GM13977 (cell line): ENCODE results near the gene OSBPL2.

Experiments
- DNase-seq: peaks from one replicate; pipeline ENCODE4 v3.0.0; 2012; ENCODE audit warnings: low spot score
- in situ Hi-C: fragments of 300-500 bp; cut with MboI; formaldehyde crosslinking; loops from one replicate; pipeline ENCODE4 v1.12.0; 2022; ENCODE audit warnings: low sequenced_read_pairs, low pct_unique_long_range_greater_than_20kb, mixed read lengths, inconsistent platforms; ENCODE audit not compliant: unreplicated experiment
- TF ChIP-seq, protein P1 (sequence below): IDR thresholded peaks from 2 replicates; pipeline ENCODE4 v1.5.1; 2012; ENCODE audit warnings: mild to moderate bottlenecking, control low read depth; ENCODE audit not compliant: insufficient read depth; ENCODE audit errors: extremely low read depth, missing control alignments

The OSBPL2 gene

DNA sequence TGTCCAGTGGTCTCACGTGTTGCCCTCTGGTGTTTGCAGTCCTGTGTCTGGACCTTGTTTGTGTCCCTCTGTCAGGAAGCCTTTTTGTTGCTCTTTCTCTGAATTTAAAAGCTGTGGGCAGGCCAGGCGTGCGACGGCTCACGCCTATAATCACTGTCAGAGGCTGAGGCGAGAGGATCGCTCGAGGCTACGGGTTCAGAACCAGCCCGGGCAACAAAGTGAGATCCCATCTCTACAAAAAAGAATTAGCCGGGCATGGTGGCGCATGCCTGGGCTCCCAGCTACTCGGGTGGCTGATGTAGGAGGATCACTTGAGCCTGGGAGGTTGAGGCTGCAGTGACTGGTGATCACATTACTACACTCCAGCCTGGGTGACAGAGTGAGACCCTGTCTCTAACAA is 28.5 kb downstream of the OSBPL2 start:
- in situ Hi-C loops, result no loop called here
- TF ChIP-seq, protein P1, sequence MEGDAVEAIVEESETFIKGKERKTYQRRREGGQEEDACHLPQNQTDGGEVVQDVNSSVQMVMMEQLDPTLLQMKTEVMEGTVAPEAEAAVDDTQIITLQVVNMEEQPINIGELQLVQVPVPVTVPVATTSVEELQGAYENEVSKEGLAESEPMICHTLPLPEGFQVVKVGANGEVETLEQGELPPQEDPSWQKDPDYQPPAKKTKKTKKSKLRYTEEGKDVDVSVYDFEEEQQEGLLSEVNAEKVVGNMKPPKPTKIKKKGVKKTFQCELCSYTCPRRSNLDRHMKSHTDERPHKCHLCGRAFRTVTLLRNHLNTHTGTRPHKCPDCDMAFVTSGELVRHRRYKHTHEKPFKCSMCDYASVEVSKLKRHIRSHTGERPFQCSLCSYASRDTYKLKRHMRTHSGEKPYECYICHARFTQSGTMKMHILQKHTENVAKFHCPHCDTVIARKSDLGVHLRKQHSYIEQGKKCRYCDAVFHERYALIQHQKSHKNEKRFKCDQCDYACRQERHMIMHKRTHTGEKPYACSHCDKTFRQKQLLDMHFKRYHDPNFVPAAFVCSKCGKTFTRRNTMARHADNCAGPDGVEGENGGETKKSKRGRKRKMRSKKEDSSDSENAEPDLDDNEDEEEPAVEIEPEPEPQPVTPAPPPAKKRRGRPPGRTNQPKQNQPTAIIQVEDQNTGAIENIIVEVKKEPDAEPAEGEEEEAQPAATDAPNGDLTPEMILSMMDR, result no peak
- DNase-seq, result no peak

DNA sequence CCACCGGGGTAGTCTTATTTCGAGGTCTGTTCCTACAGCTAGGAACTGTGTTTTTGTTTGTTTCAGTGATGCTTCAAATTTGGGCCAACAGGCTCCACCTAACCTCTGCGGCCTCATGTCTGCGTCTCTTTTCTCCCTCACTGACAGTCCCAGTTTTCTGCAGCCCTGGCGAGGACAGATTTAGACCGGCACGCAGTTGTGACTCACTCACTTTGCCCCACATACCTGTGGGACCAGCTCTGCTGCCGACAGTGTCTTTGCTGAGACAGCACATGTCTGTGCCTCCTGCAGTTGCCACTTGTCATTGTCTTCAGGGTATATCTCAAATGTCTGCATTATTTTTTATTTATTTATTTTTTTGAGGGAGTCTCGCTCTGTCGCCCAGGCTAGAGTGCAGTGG is 29.2 kb downstream of the OSBPL2 start:
- in situ Hi-C loops, result no loop called here
- TF ChIP-seq, protein P1, result no peak
- no peak for DNase-seq

DNA sequence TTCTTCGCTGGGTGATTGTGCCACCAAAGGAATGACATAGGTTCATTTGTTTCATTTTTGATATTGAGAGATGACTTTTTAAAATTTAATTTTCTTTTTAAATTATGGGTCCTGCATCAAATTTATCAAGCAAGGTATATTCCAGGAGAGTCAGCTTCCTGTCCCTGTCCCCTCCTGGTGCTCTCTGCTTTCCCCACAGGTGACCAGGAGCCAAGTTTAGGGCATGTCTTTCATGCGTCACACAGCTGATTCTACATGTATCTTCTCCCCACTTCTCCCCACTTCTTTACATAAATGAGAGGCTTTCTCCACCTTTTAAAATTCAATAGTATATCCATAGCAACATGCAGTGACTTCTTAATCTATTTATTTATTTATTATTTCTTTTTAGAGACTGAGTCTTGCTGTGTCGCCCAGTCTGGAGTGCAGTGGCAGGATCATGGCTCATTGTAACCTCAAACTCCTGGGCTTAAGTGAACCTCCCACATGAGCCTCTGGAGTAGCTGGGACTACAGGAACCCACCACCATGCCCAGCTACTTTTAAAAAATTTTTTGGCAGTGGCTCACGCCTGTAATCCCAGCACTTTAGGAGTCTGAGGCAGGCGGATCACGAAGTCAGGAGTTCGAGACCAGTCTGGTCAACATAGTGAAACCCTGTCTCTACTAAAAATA is 30.0 kb downstream of the OSBPL2 start:
- TF ChIP-seq, protein P1, result no peak
- no peak for DNase-seq
- in situ Hi-C loops, result no loop called here

DNA sequence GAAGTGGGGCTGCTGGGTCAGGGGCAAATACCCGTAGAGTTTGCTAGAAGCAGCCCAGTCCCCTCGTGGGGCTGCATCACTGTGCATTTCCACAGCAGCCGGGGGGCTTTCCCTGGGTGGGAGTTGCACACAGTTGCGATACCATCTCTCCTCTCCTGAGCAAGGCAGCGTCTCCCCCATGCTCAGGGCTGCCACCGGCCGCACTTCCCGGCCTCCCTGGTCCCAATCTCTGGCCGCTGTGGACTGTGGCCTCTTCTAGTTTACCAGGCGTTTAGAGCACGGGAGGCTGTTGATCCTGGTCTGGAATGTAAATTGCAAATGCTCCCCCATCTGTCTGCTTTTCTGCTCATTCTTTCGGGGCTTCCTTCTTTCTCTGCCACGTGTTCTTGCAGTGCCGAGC is 31.1 kb downstream of the OSBPL2 start:
- TF ChIP-seq, protein P1, result no peak
- no peak for DNase-seq
- in situ Hi-C loops, result no loop called here

DNA sequence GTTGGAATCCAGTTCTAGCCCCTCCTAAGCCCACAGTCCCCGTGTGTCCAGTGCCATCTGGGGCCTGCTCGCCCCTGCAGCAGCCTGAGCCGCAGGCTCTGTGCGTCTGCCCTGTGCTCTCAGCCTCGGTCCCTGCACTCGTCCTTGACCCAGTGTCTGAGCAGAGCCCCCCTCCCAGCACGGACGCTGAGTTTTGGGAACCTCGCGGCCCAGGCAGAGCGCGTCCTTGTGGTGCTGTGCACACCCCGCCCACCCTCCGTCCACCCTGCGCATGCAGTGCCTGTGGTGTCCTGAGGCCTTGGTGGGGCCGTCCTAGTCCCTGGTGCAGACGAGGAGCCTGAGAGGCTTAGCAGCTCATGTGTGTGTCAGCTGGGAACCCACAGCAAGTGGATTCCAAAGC is 31.6 kb downstream of the OSBPL2 start:
- DNase-seq, result no peak
- TF ChIP-seq, protein P1, result no peak
- in situ Hi-C loops, result no loop called here

DNA sequence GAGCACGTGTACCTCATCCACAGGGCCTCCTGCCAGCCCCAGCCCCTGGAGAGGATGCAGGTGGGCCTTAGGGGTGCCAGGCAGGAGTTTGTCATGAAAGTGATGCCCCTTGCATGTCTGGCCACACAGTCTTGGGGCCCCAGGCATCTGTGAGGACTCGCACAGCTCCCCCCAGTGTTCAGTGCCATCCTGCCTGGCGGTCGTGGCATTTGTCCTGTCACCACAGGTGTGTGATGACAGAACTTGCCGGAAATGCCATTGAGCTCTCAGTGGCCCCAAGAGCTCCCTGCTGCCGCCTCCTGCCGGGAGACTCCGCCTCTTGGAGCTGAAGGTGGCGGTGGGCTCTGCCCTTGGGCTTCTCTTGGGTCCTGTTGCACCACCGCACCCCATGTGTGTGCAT is 33.9 kb downstream of the OSBPL2 start:
- DNase-seq, result no peak
- TF ChIP-seq, protein P1, result no peak
- in situ Hi-C loops, result no loop called here

DNA sequence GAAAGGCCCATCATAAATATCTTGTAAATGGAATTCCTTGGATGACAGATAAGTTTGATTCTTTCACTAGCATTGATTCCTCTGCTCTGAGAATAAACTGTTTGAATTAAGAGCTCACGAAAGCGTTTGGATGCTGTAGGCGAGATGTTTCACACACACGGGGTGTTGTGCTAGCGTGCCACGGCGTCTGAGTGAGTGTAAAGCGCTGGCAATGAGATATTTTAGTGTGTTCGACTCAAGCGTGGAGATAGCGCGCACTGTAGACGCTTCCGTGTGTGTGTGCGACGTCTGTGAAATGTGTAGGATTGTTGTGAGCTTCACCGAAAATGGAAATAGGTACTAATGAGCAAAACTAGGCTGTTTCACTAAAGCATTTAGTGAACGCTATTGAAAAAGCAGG is 35.1 kb downstream of the OSBPL2 start:
- TF ChIP-seq, protein P1, result no peak
- in situ Hi-C loops, result no loop called here
- no peak for DNase-seq
